Mesendoderm (in vitro differentiated cells): Measurements from ENCODE around the gene ENPP5.

Source experiments
- DNase-seq: peaks from one replicate; pipeline ENCODE4 v3.0.0; 2013
- H2AK5ac ChIP-seq: 2 replicates; pipeline ENCODE4 v1.6.1; 2013; ENCODE audit warnings: low read length, inconsistent platforms
- H2BK120ac ChIP-seq: 2 replicates; pipeline ENCODE4 v1.6.1; 2013; ENCODE audit warnings: low read depth, mild to moderate bottlenecking, low read length, moderate library complexity, mixed read lengths
- H2BK15ac ChIP-seq: replicated peaks from 2 replicates; pipeline ENCODE4 v1.6.1; 2013; ENCODE audit warnings: low read depth, mild to moderate bottlenecking, moderate library complexity
- H2BK5ac ChIP-seq: 2 replicates; pipeline ENCODE4 v1.6.1; 2013; ENCODE audit warnings: low read length, inconsistent platforms
- H3K18ac ChIP-seq: 2 replicates; pipeline ENCODE4 v1.6.1; 2013; ENCODE audit warnings: mild to moderate bottlenecking, low read length, mixed read lengths
- H3K23ac ChIP-seq: one replicate; pipeline ENCODE4 v1.6.1; 2013; ENCODE audit warnings: low read length
- H3K27ac ChIP-seq: 2 replicates; pipeline ENCODE4 v1.5.1; 2013; ENCODE audit warnings: low read depth, mild to moderate bottlenecking, inconsistent platforms, low read length, moderate library complexity
- H3K27me3 ChIP-seq: 2 replicates; pipeline ENCODE4 v1.6.1; 2013; ENCODE audit warnings: low read length, control low read depth, mild to moderate bottlenecking, inconsistent platforms; ENCODE audit not compliant: insufficient read depth, poor library complexity
- H3K36me3 ChIP-seq: 2 replicates; pipeline ENCODE4 v1.6.1; 2013; ENCODE audit warnings: low read length, inconsistent platforms; ENCODE audit not compliant: control insufficient read depth, insufficient read depth
- H3K4ac ChIP-seq: one replicate; pipeline ENCODE4 v1.6.1; 2013; ENCODE audit warnings: low read depth, mild to moderate bottlenecking, low read length, moderate library complexity
- H3K4me1 ChIP-seq: 2 replicates; pipeline ENCODE4 v1.6.1; 2013; ENCODE audit warnings: low read depth, low read length, inconsistent platforms; ENCODE audit not compliant: control insufficient read depth
- H3K4me2 ChIP-seq: 2 replicates; pipeline ENCODE4 v1.6.1; 2013; ENCODE audit warnings: low read length
- H3K4me3 ChIP-seq: 2 replicates; pipeline ENCODE4 v1.5.1; 2013; ENCODE audit warnings: mild to moderate bottlenecking, low read length
- H3K56ac ChIP-seq: one replicate; pipeline ENCODE4 v1.6.1; 2013; ENCODE audit warnings: low read length
- H3K79me1 ChIP-seq: 2 replicates; pipeline ENCODE4 v1.6.1; 2013; ENCODE audit warnings: low read length, inconsistent platforms
- H3K79me2 ChIP-seq: 2 replicates; pipeline ENCODE4 v1.6.1; 2013; ENCODE audit warnings: mild to moderate bottlenecking, low read length; ENCODE audit not compliant: control insufficient read depth, insufficient read depth
- H3K9ac ChIP-seq: 2 replicates; pipeline ENCODE4 v1.6.1; 2013; ENCODE audit warnings: low read length, inconsistent platforms
- H4K5ac ChIP-seq: one replicate; pipeline ENCODE4 v1.6.1; 2013; ENCODE audit warnings: low read length
- H4K8ac ChIP-seq: one replicate; pipeline ENCODE4 v1.6.1; 2013; ENCODE audit warnings: low read depth, mild to moderate bottlenecking, control low read depth, low read length, moderate library complexity
- WGBS: extraction: QIAGEN DNeasy Blood & Tissue Kit; methylation state at CpG from one replicate; pipeline ENCODE4 v1.1.7; 2013; ENCODE audit warnings: low lambda C conversion rate, missing lambda C conversion rate; ENCODE audit not compliant: insufficient coverage; ENCODE audit errors: extremely low coverage; 5-methylcytosine and 5-hydroxymethylcytosine counted together

The ENPP5 gene

GRCh38 chr6:46190889-46191288, 20.1 kb upstream of the ENPP5 start:
- Histone ChIP-seq H2BK15ac (no peak overlapping the region), H3K9ac (no peak overlapping the region), H4K8ac (no peak overlapping the region), H3K23ac (no peak overlapping the region), H3K4me1 (no peaks in the 10 kb centered on the region), H3K27me3 (no peaks in the 10 kb centered on the region), H2AK5ac (no peak overlapping the region), H3K4me2 (no peak overlapping the region), H3K4ac (no peak overlapping the region), H3K79me1 (no peaks in the 10 kb centered on the region), H2BK5ac (no peak overlapping the region), H3K4me3 (no peak overlapping the region), H3K79me2 (no peaks in the 10 kb centered on the region), H3K18ac (no peak overlapping the region), H3K36me3 (no peaks in the 10 kb centered on the region), H3K56ac (no peak overlapping the region), H3K27ac (no peak overlapping the region), H2BK120ac (no peak overlapping the region), H4K5ac (no peak overlapping the region)
- DNase-seq = no peak
- WGBS = no CpG with 5 or more reads among the region's 4 CpGs

GRCh38 chr6:46189726-46190125, 18.9 kb upstream of the ENPP5 start:
- no peak overlapping the region for H2AK5ac ChIP-seq
- no peak overlapping the region for H4K8ac ChIP-seq
- H3K23ac ChIP-seq = no peak overlapping the region
- no peak overlapping the region for H4K5ac ChIP-seq
- DNase-seq = no peak
- H3K27me3 ChIP-seq = no peaks in the 10 kb centered on the region
- H3K4ac ChIP-seq = no peak overlapping the region
- H3K56ac ChIP-seq = no peak overlapping the region
- H3K4me2 ChIP-seq = no peak overlapping the region
- no peak overlapping the region for H3K9ac ChIP-seq
- H3K79me1 ChIP-seq = no peaks in the 10 kb centered on the region
- no CpG with 5 or more reads among the region's 4 CpGs for WGBS
- no peak overlapping the region for H3K27ac ChIP-seq
- no peaks in the 10 kb centered on the region for H3K36me3 ChIP-seq
- H2BK120ac ChIP-seq = no peak overlapping the region
- H2BK5ac ChIP-seq = no peak overlapping the region
- H2BK15ac ChIP-seq = no peak overlapping the region
- no peak overlapping the region for H3K4me3 ChIP-seq
- no peaks in the 10 kb centered on the region for H3K4me1 ChIP-seq
- H3K79me2 ChIP-seq = no peaks in the 10 kb centered on the region
- H3K18ac ChIP-seq = no peak overlapping the region

GRCh38 chr6:46186583-46186982, 15.8 kb upstream of the ENPP5 start:
- no peak overlapping the region for H3K27ac ChIP-seq
- no peak overlapping the region for H3K4ac ChIP-seq
- no peak overlapping the region for H3K18ac ChIP-seq
- no peak overlapping the region for H3K23ac ChIP-seq
- H2BK120ac ChIP-seq = no peak overlapping the region
- H2BK5ac ChIP-seq = no peak overlapping the region
- H3K79me2 ChIP-seq = no peaks in the 10 kb centered on the region
- no peak for DNase-seq
- no peaks in the 10 kb centered on the region for H3K4me1 ChIP-seq
- no peaks in the 10 kb centered on the region for H3K27me3 ChIP-seq
- H2BK15ac ChIP-seq = no peak overlapping the region
- no peaks in the 10 kb centered on the region for H3K36me3 ChIP-seq
- no peak overlapping the region for H3K4me3 ChIP-seq
- H4K8ac ChIP-seq = no peak overlapping the region
- no peak overlapping the region for H3K4me2 ChIP-seq
- H3K79me1 ChIP-seq = no peaks in the 10 kb centered on the region
- no CpG with 5 or more reads among the region's 1 CpG for WGBS
- H3K9ac ChIP-seq = no peak overlapping the region
- no peak overlapping the region for H3K56ac ChIP-seq
- H4K5ac ChIP-seq = no peak overlapping the region
- no peak overlapping the region for H2AK5ac ChIP-seq

- no peaks in the 10 kb centered on the region for H3K36me3 ChIP-seq
- no peaks in the 10 kb centered on the region for H3K4me1 ChIP-seq
- no peak overlapping the region for H2BK15ac ChIP-seq
- no peak overlapping the region for H3K23ac ChIP-seq
- no CpG with 5 or more reads among the region's 4 CpGs for WGBS
- H3K79me2 ChIP-seq = no peaks in the 10 kb centered on the region
- H3K27me3 ChIP-seq = no peaks in the 10 kb centered on the region
- H3K9ac ChIP-seq = no peak overlapping the region
- H3K79me1 ChIP-seq = no peaks in the 10 kb centered on the region
- no peak overlapping the region for H3K56ac ChIP-seq
- no peak overlapping the region for H2BK5ac ChIP-seq
- no peak overlapping the region for H3K18ac ChIP-seq
- H2BK120ac ChIP-seq = no peak overlapping the region
- H3K4me2 ChIP-seq = no peak overlapping the region
- H2AK5ac ChIP-seq = no peak overlapping the region
- no peak overlapping the region for H3K4ac ChIP-seq
- H3K27ac ChIP-seq = no peak overlapping the region
- H4K5ac ChIP-seq = no peak overlapping the region
- peak; percentile 26 for DNase-seq
- no peak overlapping the region for H4K8ac ChIP-seq
- no peak overlapping the region for H3K4me3 ChIP-seq
Observed at GRCh38 chr6:46184114-46184513, 13.3 kb upstream of the ENPP5 start.

GRCh38 chr6:46175976-46176375, 5.2 kb upstream of the ENPP5 start:
- no peak overlapping the region for H2BK5ac ChIP-seq
- H3K79me1 ChIP-seq = no peaks in the 10 kb centered on the region
- no peak overlapping the region for H3K27ac ChIP-seq
- H3K4ac ChIP-seq = no peak overlapping the region
- no peaks in the 10 kb centered on the region for H3K4me1 ChIP-seq
- no peak overlapping the region for H3K23ac ChIP-seq
- H3K79me2 ChIP-seq = no peaks in the 10 kb centered on the region
- H3K18ac ChIP-seq = no peak overlapping the region
- no peak overlapping the region for H3K56ac ChIP-seq
- H3K9ac ChIP-seq = no peak overlapping the region
- no peak overlapping the region for H3K4me2 ChIP-seq
- no peaks in the 10 kb centered on the region for H3K36me3 ChIP-seq
- H4K8ac ChIP-seq = no peak overlapping the region
- peaks cover 1% of the 10 kb centered on the region for H3K27me3 ChIP-seq
- no peak overlapping the region for H4K5ac ChIP-seq
- no CpG with 5 or more reads among the region's 3 CpGs for WGBS
- H2BK15ac ChIP-seq = no peak overlapping the region
- no peak overlapping the region for H3K4me3 ChIP-seq
- DNase-seq = no peak
- no peak overlapping the region for H2AK5ac ChIP-seq
- H2BK120ac ChIP-seq = no peak overlapping the region

- Histone ChIP-seq H3K79me1 (no peaks in the 10 kb centered on the region), H3K4me2 (no peak overlapping the region), H3K23ac (no peak overlapping the region), H2BK5ac (no peak overlapping the region), H2BK120ac (no peak overlapping the region), H3K4me1 (no peaks in the 10 kb centered on the region), H2BK15ac (no peak overlapping the region), H3K36me3 (no peaks in the 10 kb centered on the region), H3K9ac (no peak overlapping the region), H3K27ac (no peak overlapping the region), H3K18ac (no peak overlapping the region), H4K5ac (no peak overlapping the region), H2AK5ac (no peak overlapping the region), H3K79me2 (no peaks in the 10 kb centered on the region), H3K56ac (no peak overlapping the region), H3K4me3 (no peak overlapping the region), H3K4ac (no peak overlapping the region), H4K8ac (no peak overlapping the region), H3K27me3 (peaks cover 1% of the 10 kb centered on the region)
- DNase-seq = no peak
- WGBS = no CpG with 5 or more reads among the region's 4 CpGs
Observed at GRCh38 chr6:46175446-46175845, 4.7 kb upstream of the ENPP5 start.
